Esophagus squamous epithelium (tissue), 4 donors: Measurements from ENCODE around the gene DELE1.

ENCODE experiments used
- CTCF ChIP-seq, 6 experiments: fragments of 450-650 bp in 4 of 6; fragments of 200-600 bp in 2 of 6; sonication (generic) in 2 of 6; IDR thresholded peaks; one replicate each; pipeline ENCODE4 v1.5.1; 2016 to 2019; ENCODE audit warnings: antibody characterized with exemption in 6 of 6, mild to moderate bottlenecking in 4 of 6, moderate library complexity in 4 of 6
- POLR2A ChIP-seq, 4 donors: fragments of 450-650 bp; IDR thresholded peaks; one replicate each; pipeline ENCODE4 v1.6.1; 2017; ENCODE audit warnings: antibody characterized with exemption in 4 of 4, mild to moderate bottlenecking in 4 of 4, moderate library complexity in 3 of 4

GRCh38 chr5:141973871-141974595 lies 50.4 kb downstream of the DELE1 start:
- TF ChIP-seq CTCF (IDR thresholded peaks at IDR 0.05), result no peak
- TF ChIP-seq POLR2A (IDR thresholded peaks at IDR 0.05), result no peak
